Stomach (tissue), 4 donors: ENCODE measurements around the gene ABHD2.

ENCODE experiments used
- POLR2A ChIP-seq, 4 donors: fragments of 450-650 bp; IDR thresholded peaks; one replicate each; pipeline ENCODE4 v1.6.1; 2016; ENCODE audit warnings: antibody characterized with exemption in 4 of 4, control low read depth in 2 of 4, mild to moderate bottlenecking in 1 of 4, moderate library complexity in 1 of 4
- POLR2AphosphoS5 ChIP-seq, 3 donors: sonication (generic); formaldehyde crosslinking; IDR thresholded peaks; one replicate each; pipeline ENCODE4 v1.6.1; 2016; ENCODE audit warnings: antibody characterized with exemption in 3 of 3
- TF ChIP-seq, protein P1 (sequence below), 7 experiments: fragments of 450-650 bp in 4 of 7; fragments of 200-600 bp in 3 of 7; sonication (generic) in 3 of 7; IDR thresholded peaks; one replicate each; pipeline ENCODE4 v1.5.1; 2016 to 2019; ENCODE audit warnings: antibody characterized with exemption in 7 of 7, control low read depth in 2 of 7, mild to moderate bottlenecking in 1 of 7

DNA sequence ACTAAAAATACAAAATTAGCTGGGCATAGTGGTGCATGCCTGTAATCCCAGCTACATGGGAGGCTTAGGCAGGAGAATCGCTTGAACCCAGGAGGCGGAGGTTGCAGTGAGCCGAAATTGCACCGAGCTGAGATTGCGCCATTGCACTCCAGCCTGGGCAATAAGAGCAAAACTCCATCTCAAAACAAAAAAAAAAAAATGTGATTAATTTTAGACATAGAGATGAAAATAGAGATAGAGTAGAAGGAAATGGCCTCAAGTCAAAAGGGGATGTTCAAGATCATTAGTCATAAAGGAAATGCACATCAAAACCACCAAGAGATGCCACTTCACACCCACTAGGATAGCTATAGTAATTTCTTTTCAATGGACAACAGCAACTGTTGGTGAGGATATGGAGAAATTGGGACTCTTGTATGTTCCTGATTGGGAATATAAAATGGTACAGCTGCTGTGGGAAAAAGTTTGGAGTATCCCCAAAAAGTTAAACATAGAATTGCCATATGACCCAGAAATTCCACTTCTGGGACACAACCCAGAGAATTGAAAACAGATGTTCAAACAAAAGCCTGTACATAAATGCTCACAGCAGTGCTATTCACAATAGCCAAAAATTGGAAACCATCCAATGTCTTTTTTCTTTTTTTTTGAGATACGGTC lies 55.4 kb downstream of the ABHD2 start:
- TF ChIP-seq POLR2AphosphoS5 (IDR thresholded peaks at IDR 0.05) (no peak), POLR2A (IDR thresholded peaks at IDR 0.05) (no peak)
- TF ChIP-seq, protein P1, sequence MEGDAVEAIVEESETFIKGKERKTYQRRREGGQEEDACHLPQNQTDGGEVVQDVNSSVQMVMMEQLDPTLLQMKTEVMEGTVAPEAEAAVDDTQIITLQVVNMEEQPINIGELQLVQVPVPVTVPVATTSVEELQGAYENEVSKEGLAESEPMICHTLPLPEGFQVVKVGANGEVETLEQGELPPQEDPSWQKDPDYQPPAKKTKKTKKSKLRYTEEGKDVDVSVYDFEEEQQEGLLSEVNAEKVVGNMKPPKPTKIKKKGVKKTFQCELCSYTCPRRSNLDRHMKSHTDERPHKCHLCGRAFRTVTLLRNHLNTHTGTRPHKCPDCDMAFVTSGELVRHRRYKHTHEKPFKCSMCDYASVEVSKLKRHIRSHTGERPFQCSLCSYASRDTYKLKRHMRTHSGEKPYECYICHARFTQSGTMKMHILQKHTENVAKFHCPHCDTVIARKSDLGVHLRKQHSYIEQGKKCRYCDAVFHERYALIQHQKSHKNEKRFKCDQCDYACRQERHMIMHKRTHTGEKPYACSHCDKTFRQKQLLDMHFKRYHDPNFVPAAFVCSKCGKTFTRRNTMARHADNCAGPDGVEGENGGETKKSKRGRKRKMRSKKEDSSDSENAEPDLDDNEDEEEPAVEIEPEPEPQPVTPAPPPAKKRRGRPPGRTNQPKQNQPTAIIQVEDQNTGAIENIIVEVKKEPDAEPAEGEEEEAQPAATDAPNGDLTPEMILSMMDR (IDR thresholded peaks at IDR 0.05), result no peak
